ENCODE data around the gene FMO1.
A peak's percentile ranks its signal among the peaks of the same experiment; 100 is the strongest.
"Not testable (repeated sequence)": the region's sequence is repeated elsewhere in the genome, so short reads cannot be mapped to it uniquely, and the experiment has no call there.

FMO1 gene

DNA sequence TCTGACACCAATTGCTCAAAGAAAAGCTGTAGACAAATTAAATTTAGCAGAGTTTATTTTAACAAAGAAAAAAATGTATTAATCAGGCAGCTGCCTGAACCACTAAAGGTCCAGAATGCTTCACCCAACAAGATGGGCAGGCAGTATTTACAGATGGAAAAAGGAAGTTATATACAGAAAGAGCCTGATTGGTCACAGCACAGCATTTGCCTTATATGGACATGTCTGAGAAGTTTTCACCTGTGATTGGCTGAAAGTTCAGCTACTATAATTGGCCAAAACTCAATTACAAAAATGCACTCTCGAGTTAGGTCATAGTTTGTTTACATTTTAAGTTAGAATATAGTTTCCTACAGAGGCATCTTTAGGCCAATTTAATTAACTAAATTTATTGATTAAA lies 15.1 kb upstream of the FMO1 start:
- no peak for DNase-seq (ENCODE audit: low spot score)

DNA sequence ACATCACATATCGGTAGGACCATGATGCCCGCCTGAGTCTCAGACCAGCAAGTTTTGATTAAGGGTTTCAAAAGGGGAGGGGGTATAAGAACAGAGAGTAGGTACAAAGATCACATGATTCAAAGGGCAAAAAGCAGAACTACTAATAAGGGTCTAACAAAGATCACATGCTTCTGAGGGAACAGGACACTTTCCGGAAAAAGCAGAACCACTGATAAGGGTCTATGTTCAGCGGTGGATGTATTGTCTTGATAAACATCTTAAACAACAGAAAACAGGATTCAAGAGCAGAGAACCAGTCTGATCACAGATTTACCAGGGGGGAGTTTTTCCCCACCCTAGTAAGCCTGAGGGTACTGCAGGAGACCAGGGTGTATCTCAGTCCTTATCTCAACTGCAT lies 12.1 kb upstream of the FMO1 start:
- not testable (repeated sequence) for DNase-seq (ENCODE audit: low spot score)

DNA sequence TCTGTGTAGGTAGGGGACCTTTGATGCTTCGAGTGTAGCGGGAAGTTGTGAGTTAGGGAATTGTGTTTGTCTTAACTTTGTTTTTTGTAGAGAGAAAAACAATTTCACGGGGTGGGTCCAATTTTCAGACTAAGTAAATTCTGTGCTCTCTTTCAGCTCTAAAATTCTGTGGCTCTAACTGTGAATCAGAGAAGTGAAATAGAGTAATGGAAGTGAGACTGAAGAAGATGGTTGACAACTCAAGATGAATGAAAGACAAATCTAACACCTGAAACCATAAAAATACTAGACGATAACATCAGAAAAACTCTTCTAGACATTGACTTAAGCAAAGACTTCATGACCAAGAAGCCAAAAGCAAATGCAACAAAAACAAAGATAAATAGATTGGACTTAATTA lies 4.4 kb upstream of the FMO1 start:
- DNase-seq (ENCODE audit: low spot score), result no peak

DNA sequence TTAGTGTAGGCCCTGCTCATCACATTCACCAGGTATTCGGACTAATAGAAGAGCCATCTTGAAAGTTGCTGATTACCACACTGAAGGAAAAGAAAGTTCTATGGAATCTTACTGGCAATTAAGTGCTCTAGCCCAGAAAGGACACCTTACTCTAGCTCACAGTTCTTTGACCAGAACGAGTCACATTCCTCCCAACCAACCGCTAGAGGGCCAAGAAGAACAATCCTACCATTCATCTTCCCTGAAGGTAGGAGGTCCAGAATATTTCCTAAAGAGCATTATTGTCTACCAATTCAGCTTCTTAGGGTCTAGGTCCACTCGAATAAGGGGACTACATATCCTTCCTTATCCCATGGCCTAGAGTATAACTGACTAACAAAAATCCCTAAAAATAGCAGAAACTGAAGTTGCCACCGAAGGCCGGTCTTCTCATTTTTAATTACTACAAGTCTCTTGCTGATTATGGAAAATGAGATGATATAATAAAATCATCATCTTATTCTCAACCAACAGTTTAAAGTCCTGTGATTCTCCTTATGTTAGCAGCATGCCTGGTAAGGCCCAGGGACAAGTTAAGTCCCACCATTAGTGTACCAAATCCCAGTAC lies 2.7 kb upstream of the FMO1 start:
- DNase-seq (ENCODE audit: low spot score), result peak; percentile 48

DNA sequence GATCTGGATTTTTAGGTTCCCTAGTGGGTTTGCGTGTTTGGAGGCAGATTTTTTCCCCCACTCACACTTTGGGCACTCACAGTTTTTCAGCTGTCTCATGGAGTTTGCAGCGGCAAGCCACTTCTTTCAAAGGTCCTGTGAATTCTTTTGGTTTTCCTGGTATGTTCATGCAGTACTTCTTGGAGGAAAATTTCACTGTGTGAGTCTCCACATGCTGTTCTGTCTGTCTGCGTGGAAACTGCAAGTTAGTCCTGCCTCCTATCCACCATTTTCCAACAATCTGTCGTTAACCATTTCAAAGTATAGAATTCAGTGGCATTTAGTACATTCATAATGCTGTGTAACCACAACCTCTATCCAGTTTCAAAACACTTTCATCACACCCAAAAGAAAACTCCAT lies 793 bp upstream of the FMO1 start:
- DNase-seq (ENCODE audit: low spot score), result no peak

DNA sequence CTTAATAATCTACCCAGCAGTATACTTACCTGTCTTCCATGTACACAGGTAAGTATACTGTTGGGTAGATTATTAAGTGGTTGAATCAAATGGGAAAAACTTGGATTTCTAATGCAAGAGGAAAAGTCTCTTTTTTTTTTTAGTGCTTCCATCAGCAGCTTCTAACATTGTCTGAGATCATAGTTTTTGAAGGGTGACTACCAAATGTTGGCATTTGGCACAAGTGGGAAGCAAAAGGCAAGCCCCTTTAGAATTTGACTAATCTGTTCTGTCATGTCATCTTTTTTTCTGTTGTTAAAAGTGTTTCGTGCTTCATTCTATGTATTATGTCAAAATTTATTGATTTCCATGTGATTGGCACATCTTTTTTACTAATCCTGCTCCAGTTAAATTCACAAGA lies 547 bp downstream of the FMO1 start:
- DNase-seq (ENCODE audit: low spot score), result no peak

DNA sequence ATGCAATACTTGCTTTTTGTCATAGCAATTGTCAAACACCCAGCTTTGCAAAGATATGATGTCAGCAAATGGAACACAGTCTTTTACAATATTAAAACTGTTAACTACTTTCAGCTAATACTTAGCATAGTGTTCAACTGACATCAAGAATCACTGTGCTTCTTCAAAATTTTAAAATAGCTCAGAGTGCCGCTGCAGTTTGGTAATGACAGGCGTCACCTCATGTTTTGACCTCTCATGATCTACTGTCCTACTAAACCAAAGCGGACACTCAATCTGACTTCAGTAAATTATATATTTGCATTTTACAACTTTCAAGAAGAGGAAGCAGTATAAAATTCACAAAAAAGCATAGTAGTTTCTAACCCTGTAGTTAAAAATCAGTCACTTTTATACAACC lies 2.0 kb downstream of the FMO1 start:
- no peak for DNase-seq (ENCODE audit: low spot score)

DNA sequence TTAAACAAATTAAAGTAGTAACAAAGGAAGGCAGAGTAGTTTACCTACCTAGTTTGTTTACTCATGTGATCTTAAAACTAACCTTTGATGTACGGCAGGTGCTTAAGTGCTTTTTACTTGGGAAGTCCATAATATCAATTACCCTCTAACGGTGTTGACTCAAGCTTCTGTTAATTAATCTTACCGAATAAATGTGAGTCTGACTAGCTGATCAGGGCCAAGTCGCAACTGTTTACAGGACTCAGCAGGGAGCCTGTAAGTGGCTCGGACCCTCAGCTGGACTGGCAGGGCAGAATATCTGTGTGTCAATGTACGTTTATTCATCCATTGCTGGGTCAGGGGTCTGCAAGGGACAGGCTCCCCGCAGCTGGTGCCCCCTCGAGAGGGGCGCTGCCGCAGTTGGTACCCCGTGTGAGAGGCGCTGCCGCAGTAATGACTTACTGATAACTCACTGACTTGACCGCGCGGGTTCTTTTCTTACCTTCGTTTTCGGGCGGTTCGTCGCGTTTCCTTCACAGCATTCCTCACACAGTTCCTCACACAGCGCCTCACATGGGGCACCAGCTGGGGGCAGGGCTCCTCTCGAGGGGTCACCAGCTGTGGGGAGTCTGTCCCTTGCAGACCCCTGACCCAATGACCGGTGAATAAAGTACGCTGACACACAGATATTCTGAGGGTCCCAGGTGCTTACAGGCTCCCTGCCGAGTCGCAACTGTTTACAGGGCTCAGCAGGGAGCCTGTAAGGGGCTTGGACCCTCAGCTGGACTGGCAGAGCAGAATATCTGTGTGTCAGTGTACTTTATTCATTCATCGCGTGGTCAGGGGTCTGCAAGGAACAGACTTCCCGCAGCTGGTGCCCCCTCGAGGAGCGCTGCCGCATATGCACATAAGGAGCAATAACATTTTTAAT lies 3.0 kb downstream of the FMO1 start:
- peak; percentile 22 for DNase-seq (ENCODE audit: low spot score)

DNA sequence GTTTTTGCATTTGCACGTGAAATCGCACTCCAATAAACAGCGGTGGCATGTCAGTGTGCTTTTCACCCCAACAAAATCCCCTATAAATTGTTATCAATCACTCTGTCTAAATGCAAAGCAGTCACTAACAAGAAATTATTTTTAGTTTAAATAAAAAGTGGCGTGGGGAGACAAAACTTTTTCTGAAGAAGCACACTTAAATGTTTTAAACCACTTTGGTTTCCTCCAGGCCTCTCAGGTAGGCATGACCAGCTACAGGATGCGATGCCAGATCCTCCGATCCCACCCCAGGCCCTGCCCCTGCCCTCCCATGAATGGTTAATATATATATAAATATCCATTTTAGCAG lies 3.6 kb downstream of the FMO1 start:
- no peak for DNase-seq (ENCODE audit: low spot score)

DNA sequence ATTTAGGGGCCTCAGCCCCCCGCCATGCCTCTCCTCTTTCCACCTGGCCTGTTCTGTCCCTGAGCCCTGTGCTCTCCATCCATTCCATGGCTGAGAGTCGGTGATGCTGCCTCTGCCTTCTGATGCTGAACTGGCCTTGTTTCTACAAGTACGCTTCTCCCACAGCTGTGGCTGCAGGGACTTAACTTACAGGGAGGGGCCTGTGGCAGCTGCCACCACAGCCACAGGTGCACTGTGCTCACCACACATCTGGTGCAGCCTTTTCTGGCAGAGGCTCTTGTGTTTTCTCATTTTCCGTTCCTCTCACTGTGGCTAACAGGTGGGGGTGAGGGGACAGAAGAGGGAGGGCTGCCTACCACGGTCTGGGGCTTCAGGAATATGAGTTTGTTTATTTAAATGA lies 4.2 kb downstream of the FMO1 start:
- DNase-seq (ENCODE audit: low spot score), result no peak

DNA sequence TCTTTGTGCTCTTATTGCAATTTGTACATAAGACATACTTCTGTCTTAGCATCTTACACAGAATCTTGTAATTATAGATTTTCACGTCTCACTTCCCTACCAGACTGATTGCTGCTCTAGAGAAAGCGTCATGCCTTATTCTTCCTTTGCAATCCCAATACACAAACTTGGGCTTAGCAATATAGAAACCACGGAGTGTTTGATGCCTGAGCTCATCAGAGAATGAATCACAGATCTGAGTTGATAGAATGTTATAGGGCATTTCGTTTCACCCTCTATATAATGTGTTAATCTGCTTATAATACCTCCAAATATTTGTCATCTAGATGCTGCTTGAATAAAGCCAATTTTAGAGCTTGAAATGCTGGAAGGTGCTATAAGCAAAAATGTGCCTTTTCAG lies 6.6 kb downstream of the FMO1 start:
- DNase-seq (ENCODE audit: low spot score), result no peak

DNA sequence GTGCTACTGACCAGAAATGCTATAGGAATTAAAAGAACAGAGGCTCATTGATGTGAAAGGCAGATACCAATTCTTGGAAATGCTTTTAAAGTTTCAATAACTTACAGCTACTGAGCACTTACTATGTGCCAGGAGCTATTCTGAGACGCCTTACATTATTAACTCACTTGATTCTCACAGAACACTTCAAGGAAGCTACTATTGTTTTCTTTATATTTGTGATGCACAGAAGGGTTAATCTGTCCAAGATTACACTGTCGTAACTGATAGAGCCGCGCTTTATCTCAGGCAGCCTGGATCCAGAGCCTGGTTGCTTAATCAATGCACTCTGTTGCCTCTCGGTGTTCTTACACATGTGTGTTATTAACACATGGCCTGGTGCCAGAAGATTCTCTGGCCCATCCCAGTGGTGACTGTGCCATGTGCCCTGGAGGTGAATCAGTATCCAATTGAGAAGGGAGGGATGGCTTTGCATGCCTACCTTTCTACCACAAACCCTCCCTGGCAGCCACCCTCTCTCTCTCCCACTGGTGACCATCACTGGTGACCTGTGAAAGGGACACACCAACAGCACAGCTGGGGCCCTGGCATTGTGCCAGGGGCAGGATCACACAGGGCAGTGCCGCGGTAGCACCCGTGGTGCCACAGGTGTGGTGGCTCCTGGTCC lies 8.8 kb downstream of the FMO1 start:
- no peak for DNase-seq (ENCODE audit: low spot score)

DNA sequence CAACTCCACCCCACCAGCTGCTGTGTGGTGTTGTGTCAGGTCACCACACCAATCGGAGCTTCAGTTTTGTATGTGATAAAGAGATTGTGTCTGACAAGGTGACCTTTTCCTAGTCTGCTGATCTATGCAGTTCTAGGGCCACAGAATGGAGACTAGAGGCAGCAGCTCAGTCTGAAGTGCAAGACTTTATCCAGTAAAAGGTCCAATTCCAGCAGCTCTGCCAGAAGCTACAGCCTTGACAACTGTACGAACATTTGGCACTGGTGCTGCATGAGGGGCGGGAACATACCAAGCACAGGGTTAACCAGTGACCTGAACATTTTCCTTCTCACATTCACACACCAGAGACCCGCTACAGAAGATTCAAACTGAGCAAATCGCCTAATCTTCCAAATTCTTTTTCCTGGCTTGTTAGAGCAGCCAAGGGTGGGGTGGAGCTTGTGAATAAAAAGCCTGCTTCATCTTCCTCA lies 9.3 kb downstream of the FMO1 start:
- DNase-seq (ENCODE audit: low spot score), result no peak

DNA sequence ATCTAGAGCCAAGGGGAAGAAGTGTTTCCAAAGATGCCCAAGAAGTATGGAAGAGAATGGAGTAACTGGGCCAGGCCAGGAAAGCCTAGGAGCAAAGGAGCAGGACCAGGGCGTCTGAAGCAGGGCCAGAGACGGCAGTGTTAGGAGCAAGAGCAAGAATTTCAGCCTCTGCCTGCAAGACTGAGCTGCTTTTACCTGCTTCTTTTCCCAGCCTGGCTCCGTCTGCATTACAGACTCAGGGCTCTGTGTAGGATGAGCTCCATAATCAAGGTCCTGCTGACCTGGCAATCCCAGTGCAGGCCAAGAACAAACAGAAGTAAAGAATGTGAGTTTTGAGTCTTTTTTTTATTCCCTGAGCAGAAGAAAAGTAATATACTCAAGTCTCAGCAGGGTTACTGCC lies 10.1 kb downstream of the FMO1 start:
- DNase-seq (ENCODE audit: low spot score), result no peak

DNA sequence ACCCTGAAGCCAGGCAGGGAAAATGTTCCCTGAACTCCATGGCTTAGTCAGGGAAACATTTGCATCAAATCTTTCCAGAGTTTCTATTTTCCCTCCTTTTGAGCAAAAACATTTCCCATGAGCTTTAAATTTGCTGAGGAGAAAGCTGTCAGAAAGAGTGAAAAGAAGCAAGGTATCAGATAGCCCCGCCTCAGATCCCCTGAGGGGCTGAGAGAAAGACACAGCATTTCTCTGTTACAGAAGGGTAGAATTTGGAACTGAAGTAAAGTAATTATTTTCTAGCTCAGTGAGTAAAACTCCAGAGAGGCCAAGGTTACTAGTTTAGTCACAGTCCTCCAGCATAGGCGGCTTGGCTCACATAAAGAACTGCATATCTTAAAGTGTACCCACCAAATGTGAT lies 10.6 kb downstream of the FMO1 start:
- DNase-seq (ENCODE audit: low spot score), result no peak

DNA sequence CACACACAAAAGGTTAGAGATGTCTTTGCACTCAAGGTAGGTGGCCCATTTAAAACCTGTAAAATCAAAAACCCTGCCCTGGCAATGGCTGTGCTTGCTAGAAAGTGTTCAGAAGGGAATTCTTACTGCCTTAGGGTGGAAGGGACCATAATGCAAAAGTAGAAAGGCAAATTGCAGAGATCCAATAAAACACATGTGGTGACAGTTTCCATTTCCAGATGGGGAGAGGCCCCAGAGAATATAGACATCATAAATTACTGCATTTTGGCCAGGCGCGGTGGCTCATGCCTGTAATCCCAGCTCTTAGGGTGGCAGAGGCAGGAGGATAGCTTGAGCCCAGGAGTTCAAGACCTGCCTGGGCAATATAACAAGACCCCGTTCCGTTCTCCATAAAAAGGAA lies 13.0 kb downstream of the FMO1 start:
- DNase-seq (ENCODE audit: low spot score), result no peak

DNA sequence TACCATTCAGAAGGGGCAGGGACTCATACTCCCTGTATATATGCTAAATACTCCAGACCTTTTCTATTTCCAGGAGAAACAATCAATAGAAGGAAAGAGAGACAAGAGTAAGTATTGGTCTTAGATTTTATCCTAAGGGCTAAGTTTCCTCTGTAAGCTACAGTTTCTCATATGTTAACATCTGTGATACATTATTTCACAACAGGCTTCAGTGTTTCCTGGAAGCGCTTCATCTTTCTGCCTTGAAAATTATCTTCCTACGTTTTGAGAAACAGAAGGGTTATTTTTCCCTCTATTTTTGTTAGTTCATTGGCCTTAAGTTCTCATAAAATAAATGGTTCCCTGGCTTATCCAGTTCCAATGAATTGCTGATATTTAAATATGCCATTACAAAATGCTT lies 15.6 kb downstream of the FMO1 start:
- DNase-seq (ENCODE audit: low spot score), result no peak

DNA sequence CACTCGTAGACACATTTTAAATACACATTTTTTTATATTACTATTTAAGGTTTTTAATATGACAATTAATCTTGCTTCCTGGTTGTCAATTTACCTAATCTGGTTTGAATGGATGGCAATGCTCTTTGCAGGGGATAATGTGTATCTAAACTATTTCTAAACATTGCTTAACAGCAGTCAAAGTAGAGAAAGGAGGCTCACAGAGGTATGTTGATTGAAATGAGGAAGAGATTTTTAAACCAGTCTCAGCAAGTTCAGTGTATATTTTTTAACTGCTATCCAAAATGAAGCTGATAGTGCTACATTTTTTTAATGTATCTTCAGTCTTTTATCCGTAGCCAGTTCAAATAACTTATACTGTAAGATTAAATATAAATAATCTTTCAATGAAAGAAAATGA lies 17.4 kb downstream of the FMO1 start:
- no peak for DNase-seq (ENCODE audit: low spot score)

DNA sequence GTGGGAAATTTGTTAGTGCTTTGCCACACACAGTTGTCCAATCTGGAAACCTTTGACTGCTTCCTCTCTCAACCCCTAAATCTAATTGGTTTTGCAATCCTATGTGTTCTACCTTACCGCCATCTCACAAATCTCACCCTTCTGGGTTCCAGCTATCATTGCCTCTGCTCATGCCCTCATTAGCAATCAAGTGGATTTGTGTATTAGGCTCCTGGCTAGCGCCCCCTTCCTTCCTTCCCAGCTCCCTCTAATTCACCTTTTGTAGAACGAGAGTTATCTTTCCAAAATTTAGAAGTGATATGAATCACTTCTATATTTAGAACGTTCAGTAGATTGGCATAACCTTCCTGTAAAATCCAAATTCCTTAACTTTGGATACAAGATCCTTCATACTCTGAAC lies 18.6 kb downstream of the FMO1 start:
- DNase-seq (ENCODE audit: low spot score), result no peak

DNA sequence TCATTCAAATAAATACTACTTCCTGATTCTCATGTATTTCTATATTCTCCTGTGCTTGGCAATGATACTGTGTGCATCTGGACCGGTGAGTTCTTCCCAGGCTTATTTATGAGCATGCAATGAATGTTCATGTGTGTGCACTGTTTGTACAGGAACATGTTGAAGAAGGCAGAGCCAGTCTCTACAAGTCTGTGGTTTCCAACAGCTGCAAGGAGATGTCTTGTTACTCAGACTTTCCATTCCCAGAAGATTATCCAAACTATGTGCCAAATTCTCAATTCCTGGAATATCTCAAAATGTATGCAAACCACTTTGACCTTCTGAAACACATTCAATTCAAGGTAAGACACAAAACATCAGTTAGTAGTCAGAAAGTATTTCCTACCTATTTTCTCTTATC lies 19.1 kb downstream of the FMO1 start:
- DNase-seq (ENCODE audit: low spot score), result no peak

DNA sequence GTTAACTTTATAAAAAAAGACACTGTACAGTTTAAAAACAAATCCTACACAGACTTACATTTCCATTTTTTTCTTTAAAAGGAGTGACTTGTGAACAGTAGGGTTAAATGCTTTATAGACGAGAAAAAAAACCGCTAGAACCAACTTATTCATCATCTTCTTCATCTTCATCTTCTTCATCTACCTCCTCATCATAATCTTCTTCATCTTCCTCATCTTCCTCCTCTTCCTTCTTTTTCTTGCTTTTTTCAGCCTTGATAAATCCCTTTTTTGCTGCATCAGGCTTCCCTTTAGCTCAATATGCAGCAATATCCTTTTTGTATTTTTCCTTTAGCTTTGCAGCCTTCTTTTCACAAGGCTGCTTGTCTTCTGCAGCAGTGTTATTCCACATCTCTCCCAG lies 22.5 kb downstream of the FMO1 start:
- no peak for DNase-seq (ENCODE audit: low spot score)

DNA sequence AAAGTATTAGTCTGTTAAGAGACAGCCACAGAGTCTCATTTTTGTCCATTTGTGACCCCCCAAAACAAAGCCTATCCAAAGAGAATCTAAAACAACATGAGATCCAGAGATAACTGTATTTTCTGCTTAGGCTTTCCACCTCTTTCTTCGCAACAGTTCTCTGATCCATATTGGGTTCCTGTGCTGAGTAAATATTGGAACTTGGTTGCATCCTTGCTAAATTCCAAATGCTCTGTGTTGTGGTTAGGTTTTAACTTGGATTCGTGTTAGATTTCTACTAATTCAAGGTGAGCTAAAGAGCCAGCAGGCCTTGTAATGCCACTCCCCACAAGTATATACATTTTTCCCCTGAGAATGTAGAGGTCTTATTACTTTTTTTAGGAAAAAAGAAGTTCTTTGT lies 29.2 kb downstream of the FMO1 start:
- DNase-seq (ENCODE audit: low spot score), result no peak

DNA sequence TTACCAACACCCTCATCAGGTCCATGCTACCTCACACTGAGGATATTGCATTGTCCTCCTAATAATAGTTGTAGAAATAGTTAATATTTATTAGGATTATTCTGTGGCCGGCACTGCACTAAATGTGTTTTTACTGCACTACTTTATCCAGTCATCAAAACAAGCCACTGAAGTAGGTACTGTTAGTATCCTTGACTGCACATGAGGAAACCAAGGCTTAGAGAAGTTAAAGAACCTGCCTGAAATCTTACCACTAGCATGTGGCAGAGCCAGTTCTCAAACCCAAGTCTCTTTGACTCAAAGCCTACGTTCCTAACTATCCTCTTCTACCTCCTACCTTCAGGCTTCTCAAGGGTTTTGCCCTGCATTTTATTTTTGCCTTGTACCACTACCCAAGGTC lies 30.9 kb downstream of the FMO1 start:
- no peak for DNase-seq (ENCODE audit: low spot score)
